ENCODE results near the gene IMPDH1. TPM values are rescaled to one million over a fixed set of nuclear protein-coding genes. Genes with fewer than 3 reads are reported as not detected.

Gene IMPDH1
- total and polyA plus RNA-seq, 3 donors from 2014 or later: 32.3 to 64.5 (median 48.3) TPM

- TF ChIP-seq POLR2A (IDR thresholded peaks at IDR 0.05): no peak
- TF ChIP-seq, protein P1, sequence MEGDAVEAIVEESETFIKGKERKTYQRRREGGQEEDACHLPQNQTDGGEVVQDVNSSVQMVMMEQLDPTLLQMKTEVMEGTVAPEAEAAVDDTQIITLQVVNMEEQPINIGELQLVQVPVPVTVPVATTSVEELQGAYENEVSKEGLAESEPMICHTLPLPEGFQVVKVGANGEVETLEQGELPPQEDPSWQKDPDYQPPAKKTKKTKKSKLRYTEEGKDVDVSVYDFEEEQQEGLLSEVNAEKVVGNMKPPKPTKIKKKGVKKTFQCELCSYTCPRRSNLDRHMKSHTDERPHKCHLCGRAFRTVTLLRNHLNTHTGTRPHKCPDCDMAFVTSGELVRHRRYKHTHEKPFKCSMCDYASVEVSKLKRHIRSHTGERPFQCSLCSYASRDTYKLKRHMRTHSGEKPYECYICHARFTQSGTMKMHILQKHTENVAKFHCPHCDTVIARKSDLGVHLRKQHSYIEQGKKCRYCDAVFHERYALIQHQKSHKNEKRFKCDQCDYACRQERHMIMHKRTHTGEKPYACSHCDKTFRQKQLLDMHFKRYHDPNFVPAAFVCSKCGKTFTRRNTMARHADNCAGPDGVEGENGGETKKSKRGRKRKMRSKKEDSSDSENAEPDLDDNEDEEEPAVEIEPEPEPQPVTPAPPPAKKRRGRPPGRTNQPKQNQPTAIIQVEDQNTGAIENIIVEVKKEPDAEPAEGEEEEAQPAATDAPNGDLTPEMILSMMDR (IDR thresholded peaks at IDR 0.05): no peak
- H3K27me3 ChIP-seq: no peaks in the 10 kb centered on the region
- DNase-seq: no peak
- 60 to 74% methylated on average over 2 of the region's 2 CpGs for WGBS, 2 donors
- no peaks in the 10 kb centered on the region for H3K4me1 ChIP-seq
- no peaks in the 10 kb centered on the region for H3K36me3 ChIP-seq (ENCODE audit: low read depth, missing control alignments)
- H3K4me3 ChIP-seq: no peak overlapping the region
- H3K9me3 ChIP-seq: no peaks in the 10 kb centered on the region
- H3K27ac ChIP-seq: no peak overlapping the region
- intact Hi-C loops (cut with DNase I; ENCODE audit: low total_unique reads): no loop called here
These were observed 36.2 kb downstream of the IMPDH1 start for GRCh38 chr7:128373606-128374005.

DNA sequence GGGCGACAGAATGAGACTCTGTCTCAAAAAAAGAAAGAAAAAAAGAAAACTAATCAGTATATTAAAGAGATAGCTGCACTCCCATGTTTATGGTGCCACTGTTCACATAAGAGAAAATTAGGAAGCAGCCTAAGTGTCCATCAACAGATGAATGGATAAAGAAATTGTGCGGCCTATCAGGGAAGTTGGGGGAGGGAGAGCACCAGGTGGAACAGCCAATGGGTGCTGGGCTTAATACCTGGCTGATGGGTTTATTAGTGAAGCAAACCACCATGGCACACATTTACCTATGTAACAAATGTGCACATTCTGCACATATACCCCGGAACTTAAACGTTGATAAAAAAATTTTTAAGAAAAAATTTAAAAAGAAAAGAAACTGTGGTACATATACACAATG, 39.3 kb downstream of the IMPDH1 start:
- Histone ChIP-seq H3K36me3 (ENCODE audit: low read depth, missing control alignments) (no peaks in the 10 kb centered on the region), H3K4me3 (no peak overlapping the region), H3K4me1 (no peaks in the 10 kb centered on the region), H3K27me3 (no peaks in the 10 kb centered on the region), H3K27ac (no peak overlapping the region), H3K9me3 (no peaks in the 10 kb centered on the region)
- intact Hi-C loops (cut with DNase I; ENCODE audit: low total_unique reads): no loop called here
- WGBS, 2 donors: 90 to 92% methylated on average over 4 of the region's 4 CpGs
- no peak for DNase-seq
- TF ChIP-seq, protein P1 (IDR thresholded peaks at IDR 0.05): no peak
- no peak for TF ChIP-seq POLR2A (IDR thresholded peaks at IDR 0.05)

- no peak for TF ChIP-seq POLR2A (IDR thresholded peaks at IDR 0.05)
- TF ChIP-seq, protein P1 (IDR thresholded peaks at IDR 0.05): no peak
- H3K36me3 ChIP-seq (ENCODE audit: low read depth, missing control alignments): no peaks in the 10 kb centered on the region
- no peaks in the 10 kb centered on the region for H3K27me3 ChIP-seq
- no peak overlapping the region for H3K27ac ChIP-seq
- H3K9me3 ChIP-seq: no peaks in the 10 kb centered on the region
- no peak for DNase-seq
- H3K4me1 ChIP-seq: peaks cover 2% of the 10 kb centered on the region
- intact Hi-C loops (cut with DNase I; ENCODE audit: low total_unique reads): no loop called here
- no peak overlapping the region for H3K4me3 ChIP-seq
These were observed 42.8 kb downstream of the IMPDH1 start for GRCh38 chr7:128366986-128367385.

DNA sequence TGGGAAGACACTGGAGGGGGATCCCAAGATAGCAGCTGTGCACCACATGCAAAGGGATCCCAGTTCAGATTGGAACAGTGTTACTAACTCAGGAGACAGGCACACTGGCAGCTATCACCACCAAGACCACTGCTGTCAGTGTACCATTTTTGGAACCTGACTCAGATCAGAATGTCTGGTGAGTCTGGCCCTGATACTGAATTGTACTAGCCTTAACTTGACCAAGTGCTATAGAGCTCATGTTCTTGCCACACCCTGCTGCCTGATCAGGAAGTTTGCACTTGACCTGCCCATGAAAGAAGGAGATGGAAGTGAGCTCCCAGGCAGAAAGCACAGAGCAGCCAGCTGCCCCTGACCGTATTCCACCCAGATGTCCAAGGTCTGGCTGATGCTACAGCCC, 43.5 kb downstream of the IMPDH1 start:
- Histone ChIP-seq H3K27ac (no peak overlapping the region), H3K36me3 (ENCODE audit: low read depth, missing control alignments) (no peaks in the 10 kb centered on the region), H3K4me3 (no peak overlapping the region), H3K27me3 (no peaks in the 10 kb centered on the region), H3K4me1 (peaks cover 4% of the 10 kb centered on the region), H3K9me3 (no peaks in the 10 kb centered on the region)
- TF ChIP-seq POLR2A (IDR thresholded peaks at IDR 0.05): no peak
- TF ChIP-seq, protein P1 (IDR thresholded peaks at IDR 0.05): no peak
- intact Hi-C loops (cut with DNase I; ENCODE audit: low total_unique reads): no loop called here
- WGBS, 2 donors: 53 to 71% methylated on average over 1 of the region's 1 CpG
- no peak for DNase-seq

GRCh38 chr7:128365432-128365831, 44.4 kb downstream of the IMPDH1 start:
- H3K4me1 ChIP-seq: peaks cover 9% of the 10 kb centered on the region
- TF ChIP-seq, protein P1 (IDR thresholded peaks at IDR 0.05): no peak
- intact Hi-C loops (cut with DNase I; ENCODE audit: low total_unique reads): no loop called here
- 89% methylated on average over 2 of the region's 2 CpGs for WGBS, 2 donors
- no peak overlapping the region for H3K4me3 ChIP-seq
- no peaks in the 10 kb centered on the region for H3K36me3 ChIP-seq (ENCODE audit: low read depth, missing control alignments)
- no peak overlapping the region for H3K27ac ChIP-seq
- no peaks in the 10 kb centered on the region for H3K9me3 ChIP-seq
- no peak for DNase-seq
- no peaks in the 10 kb centered on the region for H3K27me3 ChIP-seq

Data from testis (tissue), 3 donors.